ENCODE data around the gene GXYLT1. TPM values are rescaled to one million over a fixed set of nuclear protein-coding genes. Genes with fewer than 3 reads are reported as not detected.

GXYLT1 gene
- total RNA-seq, 4 donors from 2014 or later, result 16.5 to 26.6 (median 20.6) TPM

GRCh38 chr12:42084522-42084921, 60.2 kb downstream of the GXYLT1 start:
- Histone ChIP-seq H3K36me3 (peaks cover 0 to 6% of the 10 kb centered on the region in 2 donors), H3K27me3 (no peaks in the 10 kb centered on the region), H3K9me3 (no peaks in the 10 kb centered on the region), H3K4me3 (replicated peaks in 1 of 3) (no peak overlapping the region), H3K27ac (no peak overlapping the region), H3K4me1 (no peaks in the 10 kb centered on the region)
- DNase-seq, result no peak
- no peak for TF ChIP-seq POLR2A (IDR thresholded peaks at IDR 0.05)
- TF ChIP-seq CTCF (IDR thresholded peaks at IDR 0.05), result no peak
- intact Hi-C loops (cut with DNase I), result no loop called here

GRCh38 chr12:42076976-42077375, 67.7 kb downstream of the GXYLT1 start:
- WGBS, 2 donors, result 95 to 98% methylated on average over 3 of the region's 3 CpGs
- Histone ChIP-seq H3K4me3 (replicated peaks in 1 of 3) (no peak overlapping the region), H3K4me1 (no peaks in the 10 kb centered on the region), H3K9me3 (no peaks in the 10 kb centered on the region), H3K36me3 (no peaks in the 10 kb centered on the region), H3K27ac (no peak overlapping the region), H3K27me3 (no peaks in the 10 kb centered on the region)
- intact Hi-C loops (cut with DNase I), result no loop called here
- no peak for DNase-seq
- TF ChIP-seq CTCF (IDR thresholded peaks at IDR 0.05) (no peak), POLR2A (IDR thresholded peaks at IDR 0.05) (no peak)

GRCh38 chr12:42070036-42070435, 74.6 kb downstream of the GXYLT1 start:
- 87 to 90% methylated on average over 4 of the region's 4 CpGs for WGBS, 2 donors
- intact Hi-C loops (cut with DNase I), result no loop called here
- H3K27ac ChIP-seq, result no peak overlapping the region
- no peaks in the 10 kb centered on the region for H3K27me3 ChIP-seq
- H3K4me3 ChIP-seq (replicated peaks in 1 of 3), result no peak overlapping the region
- H3K36me3 ChIP-seq, result no peaks in the 10 kb centered on the region
- TF ChIP-seq POLR2A (IDR thresholded peaks at IDR 0.05) (no peak), CTCF (IDR thresholded peaks at IDR 0.05) (no peak)
- H3K4me1 ChIP-seq, result no peaks in the 10 kb centered on the region
- DNase-seq, result no peak
- H3K9me3 ChIP-seq, result no peaks in the 10 kb centered on the region

- H3K36me3 ChIP-seq, result no peaks in the 10 kb centered on the region
- no peaks in the 10 kb centered on the region for H3K4me1 ChIP-seq
- no peak overlapping the region for H3K4me3 ChIP-seq (replicated peaks in 1 of 3)
- no peak for TF ChIP-seq POLR2A (IDR thresholded peaks at IDR 0.05)
- TF ChIP-seq CTCF (IDR thresholded peaks at IDR 0.05), result no peak
- intact Hi-C loops (cut with DNase I), result no loop called here
- no peaks in the 10 kb centered on the region for H3K27me3 ChIP-seq
- no peak overlapping the region for H3K27ac ChIP-seq
- H3K9me3 ChIP-seq, result no peaks in the 10 kb centered on the region
- no peak for DNase-seq
Measured at GRCh38 chr12:42059127-42059526, 85.5 kb downstream of the GXYLT1 start.

- Histone ChIP-seq H3K27me3 (no peaks in the 10 kb centered on the region), H3K9me3 (no peaks in the 10 kb centered on the region), H3K27ac (no peak overlapping the region), H3K4me3 (replicated peaks in 1 of 3) (no peak overlapping the region), H3K4me1 (no peaks in the 10 kb centered on the region), H3K36me3 (no peaks in the 10 kb centered on the region)
- intact Hi-C loops (cut with DNase I), result no loop called here
- DNase-seq, result no peak
- TF ChIP-seq CTCF (IDR thresholded peaks at IDR 0.05), result no peak
- 86 to 92% methylated on average over 3 of the region's 3 CpGs for WGBS, 2 donors
Measured at GRCh38 chr12:42056130-42056529, 88.5 kb downstream of the GXYLT1 start.
